GM23338 (cell line): ENCODE data around the gene PRPF6. TPM values are rescaled to one million over a fixed set of nuclear protein-coding genes. Genes with fewer than 3 reads are reported as not detected.

Source experiments
- ATAC-seq: fragments of 200-7000 bp; cut with Tn5 transposase; 3 replicates; pipeline ENCODE4 v1.9.1; 2020
- DNase-seq: peaks from one replicate; pipeline ENCODE4 v3.0.0-alpha.2; 2015; ENCODE audit warnings: low spot score
- H2AFZ ChIP-seq: fragments of 200-600 bp; sonication (generic); 2 replicates; pipeline ENCODE4 v1.8.0; 2016; ENCODE audit warnings: antibody characterized with exemption, mild to moderate bottlenecking, moderate library complexity
- H3F3A ChIP-seq: fragments of 200-600 bp; sonication (generic); replicated peaks from 2 replicates; pipeline ENCODE4 v1.8.0; 2017; ENCODE audit warnings: antibody characterized with exemption, mixed run types, low read depth
- H3K27ac ChIP-seq: fragments of 200-600 bp; sonication (generic); 2 replicates; pipeline ENCODE4 v1.6.1; 2016; ENCODE audit warnings: low read depth
- H3K27me3 ChIP-seq: fragments of 200-600 bp; sonication (generic); 2 replicates; pipeline ENCODE4 v1.8.0; 2016; ENCODE audit warnings: mild to moderate bottlenecking, mixed run types, moderate library complexity; ENCODE audit not compliant: insufficient read depth
- H3K36me3 ChIP-seq: fragments of 200-600 bp; sonication (generic); 2 replicates; pipeline ENCODE4 v1.8.0; 2016; ENCODE audit warnings: mild to moderate bottlenecking; ENCODE audit not compliant: insufficient read depth
- H3K4me1 ChIP-seq: fragments of 200-600 bp; sonication (generic); 2 replicates; pipeline ENCODE4 v1.8.0; 2016; ENCODE audit warnings: mild to moderate bottlenecking, moderate library complexity; ENCODE audit not compliant: insufficient read depth
- H3K4me2 ChIP-seq: fragments of 200-600 bp; sonication (generic); 2 replicates; pipeline ENCODE4 v1.7.1; 2017; ENCODE audit warnings: mixed run types
- H3K4me3 ChIP-seq: fragments of 200-600 bp; sonication (generic); 2 replicates; pipeline ENCODE4 v1.6.1; 2016; ENCODE audit warnings: mixed run types
- H3K79me2 ChIP-seq: fragments of 200-600 bp; sonication (generic); replicated peaks from 2 replicates; pipeline ENCODE4 v1.8.0; 2017; ENCODE audit warnings: mild to moderate bottlenecking; ENCODE audit not compliant: insufficient read depth
- H3K9me2 ChIP-seq: fragments of 200-600 bp; sonication (generic); 2 replicates; pipeline ENCODE4 v1.8.0; 2017; ENCODE audit not compliant: insufficient read depth
- H4K20me1 ChIP-seq: fragments of 200-600 bp; sonication (generic); replicated peaks from 2 replicates; pipeline ENCODE4 v1.8.0; 2017; ENCODE audit warnings: mild to moderate bottlenecking; ENCODE audit not compliant: insufficient read depth
- H3K27ac Mint-ChIP-seq: 2 replicates; pipeline ENCODE4 v1.8.0; 2020; ENCODE audit warnings: inconsistent platforms, mild to moderate bottlenecking, moderate library complexity, mixed read lengths
- H3K27me3 Mint-ChIP-seq: 3 replicates; pipeline ENCODE4 v1.8.0; 2022; ENCODE audit warnings: low read depth, mild to moderate bottlenecking, moderate library complexity, mixed read lengths, inconsistent platforms; ENCODE audit not compliant: insufficient read depth, poor library complexity
- H3K36me3 Mint-ChIP-seq: 3 replicates; pipeline ENCODE4 v1.8.0; 2021; ENCODE audit warnings: low read depth, mild to moderate bottlenecking, inconsistent platforms, moderate library complexity, mixed read lengths
- H3K4me1 Mint-ChIP-seq: 3 replicates; pipeline ENCODE4 v1.8.0; 2020; ENCODE audit warnings: mild to moderate bottlenecking, inconsistent platforms, mixed read lengths
- H3K4me3 Mint-ChIP-seq: 3 replicates; pipeline ENCODE4 v1.8.0; 2021; ENCODE audit warnings: moderate library complexity, mild to moderate bottlenecking, inconsistent platforms, mixed read lengths
- H3K9me3 Mint-ChIP-seq: 3 replicates; pipeline ENCODE4 v1.8.0; 2020; ENCODE audit warnings: moderate library complexity, mild to moderate bottlenecking, inconsistent platforms, mixed read lengths
- CREB1 ChIP-seq: fragments of 250-450 bp; sonication (Bioruptor Pico); IDR thresholded peaks from 2 replicates; pipeline ENCODE4 v1.5.0; 2020; ENCODE audit warnings: low read depth, mild to moderate bottlenecking, moderate library complexity
- EZH2 ChIP-seq: fragments of 200-600 bp; sonication (generic); IDR thresholded peaks from one replicate; pipeline ENCODE4 v1.8.0; 2017; ENCODE audit warnings: antibody characterized with exemption, mild to moderate bottlenecking, low read depth; ENCODE audit not compliant: unreplicated experiment
- EZH2phosphoT487 ChIP-seq: fragments of 200-600 bp; sonication (generic); IDR thresholded peaks from one replicate; pipeline ENCODE4 v1.8.1; 2018; ENCODE audit warnings: antibody characterized with exemption; ENCODE audit not compliant: unreplicated experiment
- JUNB ChIP-seq: IDR thresholded peaks from one replicate; pipeline ENCODE4 v1.6.1; 2016; ENCODE audit warnings: antibody characterized with exemption; ENCODE audit not compliant: unreplicated experiment
- NANOG ChIP-seq: IDR thresholded peaks from 2 replicates; pipeline ENCODE4 v1.6.1; 2016; ENCODE audit warnings: antibody characterized with exemption, borderline replicate concordance
- POLR2AphosphoS5 ChIP-seq: IDR thresholded peaks from 2 replicates; pipeline ENCODE4 v1.6.1; 2016; ENCODE audit warnings: antibody characterized with exemption, low read depth
- STAT1 ChIP-seq: IDR thresholded peaks from one replicate; pipeline ENCODE4 v1.6.1; 2016; ENCODE audit warnings: antibody characterized with exemption; ENCODE audit not compliant: unreplicated experiment
- ZNF114 ChIP-seq: fragments of 250-450 bp; sonication (Bioruptor Pico); IDR thresholded peaks from 2 replicates; pipeline ENCODE4 v1.5.0; 2020; ENCODE audit warnings: mild to moderate bottlenecking, moderate library complexity
- ZNF331 ChIP-seq: fragments of 250-450 bp; sonication (Bioruptor Pico); IDR thresholded peaks from 2 replicates; pipeline ENCODE4 v1.5.0; 2020; ENCODE audit warnings: low read depth, mild to moderate bottlenecking, moderate library complexity
- polyA plus RNA-seq: library from polyadenylated mRNA; unstranded; fragments of >200 nt; fragmentation: Nextera tagmentation; extraction: Ambion mirVana; gene quantifications from 2 replicates; pipeline ENCODE4 v1.2.1, GENCODE V29; 2016
- total RNA-seq: library from RNA; depleted of rRNA; stranded (reverse); fragments of >200 nt; shearing (Covaris generic); gene quantifications from 2 replicates; pipeline ENCODE4 v1.2.3, GENCODE V29; 2014
- TF ChIP-seq, protein P1 (sequence below), 2 experiments: fragments of 200-600 bp in 1 of 2; sonication (generic) in 1 of 2; conservative IDR thresholded peaks; 2 replicates each; pipeline versions ENCODE4 v1.5.1 to v1.6.1; 2016 to 2017; ENCODE audit warnings: antibody characterized with exemption in 2 of 2, low read depth in 2 of 2, mild to moderate bottlenecking in 2 of 2, moderate library complexity in 1 of 2
- TF ChIP-seq, protein P2 (sequence below): IDR thresholded peaks from 2 replicates; pipeline ENCODE4 v1.6.1; 2016; ENCODE audit warnings: antibody characterized with exemption
- TF ChIP-seq, protein P3 (sequence below): IDR thresholded peaks from one replicate; pipeline ENCODE4 v1.6.1; 2018; ENCODE audit warnings: antibody characterized with exemption; ENCODE audit not compliant: unreplicated experiment

PRPF6 gene
- total and polyA plus RNA-seq, 2 experiments from 2014 or later: 53.8 to 79.9 TPM

DNA sequence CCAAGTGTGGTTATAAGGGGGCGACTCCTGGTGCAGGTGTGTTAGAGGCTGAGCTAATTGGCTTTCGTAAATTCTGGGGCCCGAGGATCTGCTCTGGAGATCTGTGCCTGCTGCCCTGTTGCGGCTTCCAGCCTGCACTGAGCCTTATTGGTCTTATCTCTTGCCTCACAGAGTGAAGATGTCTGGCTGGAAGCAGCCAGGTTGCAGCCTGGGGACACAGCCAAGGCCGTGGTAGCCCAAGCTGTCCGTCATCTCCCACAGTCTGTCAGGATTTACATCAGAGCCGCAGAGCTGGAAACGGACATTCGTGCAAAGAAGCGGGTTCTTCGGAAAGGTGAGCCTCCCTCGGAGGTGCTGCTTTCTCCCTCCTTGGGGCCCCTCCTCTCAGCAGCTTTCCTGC is 20.0 kb downstream of the PRPF6 start:
- ATAC-seq (no peak), DNase-seq (no peak)
- peaks cover 3% of the 10 kb centered on the region for H3K27me3 Mint-ChIP-seq
- H3K4me1 Mint-ChIP-seq: no peaks in the 10 kb centered on the region
- Histone ChIP-seq H3K36me3 (peaks cover 51% of the 10 kb centered on the region), H3K27me3 (no peaks in the 10 kb centered on the region), H2AFZ (no peak overlapping the region), H3K79me2 (no peaks in the 10 kb centered on the region; the same call in 1 of the 2 replicates), H3K4me1 (no peaks in the 10 kb centered on the region), H3K4me3 (no peak overlapping the region), H3K27ac (no peak overlapping the region), H3K9me2 (no peaks in the 10 kb centered on the region), H3F3A (0 out of 2 replicates have a peak, but pooled peaks cover 3% of the 10 kb centered on the region), H3K4me2 (no peak overlapping the region), H4K20me1 (peaks cover 15% of the 10 kb centered on the region)
- H3K36me3 Mint-ChIP-seq: peaks cover 78% of the 10 kb centered on the region
- no peak overlapping the region for H3K4me3 Mint-ChIP-seq
- no peaks in the 10 kb centered on the region for H3K9me3 Mint-ChIP-seq
- H3K27ac Mint-ChIP-seq: no peak overlapping the region
- TF ChIP-seq, protein P1, sequence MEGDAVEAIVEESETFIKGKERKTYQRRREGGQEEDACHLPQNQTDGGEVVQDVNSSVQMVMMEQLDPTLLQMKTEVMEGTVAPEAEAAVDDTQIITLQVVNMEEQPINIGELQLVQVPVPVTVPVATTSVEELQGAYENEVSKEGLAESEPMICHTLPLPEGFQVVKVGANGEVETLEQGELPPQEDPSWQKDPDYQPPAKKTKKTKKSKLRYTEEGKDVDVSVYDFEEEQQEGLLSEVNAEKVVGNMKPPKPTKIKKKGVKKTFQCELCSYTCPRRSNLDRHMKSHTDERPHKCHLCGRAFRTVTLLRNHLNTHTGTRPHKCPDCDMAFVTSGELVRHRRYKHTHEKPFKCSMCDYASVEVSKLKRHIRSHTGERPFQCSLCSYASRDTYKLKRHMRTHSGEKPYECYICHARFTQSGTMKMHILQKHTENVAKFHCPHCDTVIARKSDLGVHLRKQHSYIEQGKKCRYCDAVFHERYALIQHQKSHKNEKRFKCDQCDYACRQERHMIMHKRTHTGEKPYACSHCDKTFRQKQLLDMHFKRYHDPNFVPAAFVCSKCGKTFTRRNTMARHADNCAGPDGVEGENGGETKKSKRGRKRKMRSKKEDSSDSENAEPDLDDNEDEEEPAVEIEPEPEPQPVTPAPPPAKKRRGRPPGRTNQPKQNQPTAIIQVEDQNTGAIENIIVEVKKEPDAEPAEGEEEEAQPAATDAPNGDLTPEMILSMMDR (conservative IDR thresholded peaks at IDR 0.05; ENCODE audit: low read depth in 2 of 2): no peak
- TF ChIP-seq EZH2 (no peak), POLR2AphosphoS5 (no peak), ZNF114 (CRISPR knock-in tag) (no peak), CREB1 (CRISPR knock-in tag) (no peak), JUNB (no peak), EZH2phosphoT487 (no peak)
- TF ChIP-seq, protein P2, sequence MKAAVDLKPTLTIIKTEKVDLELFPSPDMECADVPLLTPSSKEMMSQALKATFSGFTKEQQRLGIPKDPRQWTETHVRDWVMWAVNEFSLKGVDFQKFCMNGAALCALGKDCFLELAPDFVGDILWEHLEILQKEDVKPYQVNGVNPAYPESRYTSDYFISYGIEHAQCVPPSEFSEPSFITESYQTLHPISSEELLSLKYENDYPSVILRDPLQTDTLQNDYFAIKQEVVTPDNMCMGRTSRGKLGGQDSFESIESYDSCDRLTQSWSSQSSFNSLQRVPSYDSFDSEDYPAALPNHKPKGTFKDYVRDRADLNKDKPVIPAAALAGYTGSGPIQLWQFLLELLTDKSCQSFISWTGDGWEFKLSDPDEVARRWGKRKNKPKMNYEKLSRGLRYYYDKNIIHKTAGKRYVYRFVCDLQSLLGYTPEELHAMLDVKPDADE: no peak

DNA sequence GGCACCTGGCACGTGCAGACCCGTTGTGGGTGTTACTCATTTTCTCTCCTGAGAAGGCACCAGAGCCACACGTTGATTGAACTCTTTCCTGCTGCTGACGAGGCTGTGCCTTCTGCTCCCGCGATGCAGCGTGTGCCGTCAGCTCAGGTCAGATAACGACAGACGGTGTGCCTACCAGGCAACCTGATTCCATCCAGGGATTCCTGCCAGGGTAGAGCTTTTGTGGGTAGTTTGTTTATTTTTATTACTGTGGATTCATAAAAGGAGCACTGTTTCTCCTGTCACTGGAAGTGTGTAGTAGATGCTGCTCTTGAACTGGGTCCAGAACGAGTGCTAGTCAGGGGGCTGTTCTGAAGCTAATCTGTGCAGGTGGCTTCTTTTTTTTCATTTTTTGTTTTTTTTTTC is 20.7 kb downstream of the PRPF6 start:
- Histone ChIP-seq H3K4me1 (no peaks in the 10 kb centered on the region), H3K27ac (no peak overlapping the region), H4K20me1 (peaks cover 15% of the 10 kb centered on the region), H3K36me3 (peaks cover 46% of the 10 kb centered on the region), H2AFZ (no peak overlapping the region), H3K79me2 (no peaks in the 10 kb centered on the region; the same call in 1 of the 2 replicates), H3K9me2 (no peaks in the 10 kb centered on the region), H3K4me2 (no peak overlapping the region), H3F3A (0 out of 2 replicates have a peak, but pooled peaks cover 3% of the 10 kb centered on the region), H3K4me3 (no peak overlapping the region), H3K27me3 (no peaks in the 10 kb centered on the region)
- Mint-ChIP-seq H3K4me3 (no peak overlapping the region), H3K4me1 (no peaks in the 10 kb centered on the region), H3K36me3 (peaks cover 73% of the 10 kb centered on the region), H3K27ac (no peak overlapping the region), H3K9me3 (no peaks in the 10 kb centered on the region), H3K27me3 (peaks cover 3% of the 10 kb centered on the region)
- no peak for DNase-seq
- no peak for ATAC-seq
- TF ChIP-seq, protein P2: no peak
- TF ChIP-seq, protein P1 (conservative IDR thresholded peaks at IDR 0.05; ENCODE audit: low read depth in 2 of 2): no peak
- TF ChIP-seq EZH2: no peak
- TF ChIP-seq JUNB: no peak
- TF ChIP-seq POLR2AphosphoS5: no peak
- TF ChIP-seq ZNF114 (CRISPR knock-in tag): no peak
- no peak for TF ChIP-seq CREB1 (CRISPR knock-in tag)
- no peak for TF ChIP-seq STAT1
- no peak for TF ChIP-seq ZNF331
- TF ChIP-seq EZH2phosphoT487: no peak
- TF ChIP-seq, protein P3, sequence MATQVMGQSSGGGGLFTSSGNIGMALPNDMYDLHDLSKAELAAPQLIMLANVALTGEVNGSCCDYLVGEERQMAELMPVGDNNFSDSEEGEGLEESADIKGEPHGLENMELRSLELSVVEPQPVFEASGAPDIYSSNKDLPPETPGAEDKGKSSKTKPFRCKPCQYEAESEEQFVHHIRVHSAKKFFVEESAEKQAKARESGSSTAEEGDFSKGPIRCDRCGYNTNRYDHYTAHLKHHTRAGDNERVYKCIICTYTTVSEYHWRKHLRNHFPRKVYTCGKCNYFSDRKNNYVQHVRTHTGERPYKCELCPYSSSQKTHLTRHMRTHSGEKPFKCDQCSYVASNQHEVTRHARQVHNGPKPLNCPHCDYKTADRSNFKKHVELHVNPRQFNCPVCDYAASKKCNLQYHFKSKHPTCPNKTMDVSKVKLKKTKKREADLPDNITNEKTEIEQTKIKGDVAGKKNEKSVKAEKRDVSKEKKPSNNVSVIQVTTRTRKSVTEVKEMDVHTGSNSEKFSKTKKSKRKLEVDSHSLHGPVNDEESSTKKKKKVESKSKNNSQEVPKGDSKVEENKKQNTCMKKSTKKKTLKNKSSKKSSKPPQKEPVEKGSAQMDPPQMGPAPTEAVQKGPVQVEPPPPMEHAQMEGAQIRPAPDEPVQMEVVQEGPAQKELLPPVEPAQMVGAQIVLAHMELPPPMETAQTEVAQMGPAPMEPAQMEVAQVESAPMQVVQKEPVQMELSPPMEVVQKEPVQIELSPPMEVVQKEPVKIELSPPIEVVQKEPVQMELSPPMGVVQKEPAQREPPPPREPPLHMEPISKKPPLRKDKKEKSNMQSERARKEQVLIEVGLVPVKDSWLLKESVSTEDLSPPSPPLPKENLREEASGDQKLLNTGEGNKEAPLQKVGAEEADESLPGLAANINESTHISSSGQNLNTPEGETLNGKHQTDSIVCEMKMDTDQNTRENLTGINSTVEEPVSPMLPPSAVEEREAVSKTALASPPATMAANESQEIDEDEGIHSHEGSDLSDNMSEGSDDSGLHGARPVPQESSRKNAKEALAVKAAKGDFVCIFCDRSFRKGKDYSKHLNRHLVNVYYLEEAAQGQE: no peak
- TF ChIP-seq NANOG: no peak
